COLO668 (cell line): ENCODE data around the gene SNX24.
A peak's percentile ranks its signal among the peaks of the same experiment; 100 is the strongest.

Experiments
- DNase-seq: peaks from one replicate; lab custom pipeline; 2025; ENCODE audit not compliant: unreplicated experiment; lab: John Stamatoyannopoulos, UW

SNX24 gene

GRCh38 chr5:122999947-123000563, 154.6 kb downstream of the SNX24 start:
- DNase-seq: no peak

GRCh38 chr5:123000731-123001130, 155.3 kb downstream of the SNX24 start:
- DNase-seq: peak; percentile 29

- no peak for DNase-seq
Measured at GRCh38 chr5:123001808-123002207, 156.4 kb downstream of the SNX24 start.

GRCh38 chr5:123007182-123007581, 161.8 kb downstream of the SNX24 start:
- DNase-seq: no peak

- no peak for DNase-seq
Measured at GRCh38 chr5:123007754-123008153, 162.3 kb downstream of the SNX24 start.

- DNase-seq: no peak
Measured at GRCh38 chr5:123012321-123012720, 166.9 kb downstream of the SNX24 start.

GRCh38 chr5:123014689-123015088, 169.3 kb downstream of the SNX24 start:
- no peak for DNase-seq

GRCh38 chr5:123028222-123028621, 182.8 kb downstream of the SNX24 start:
- DNase-seq: no peak

GRCh38 chr5:123033157-123033671, 187.8 kb downstream of the SNX24 start:
- peak; percentile 4 for DNase-seq

- peak; percentile 24 for DNase-seq
Measured at GRCh38 chr5:123035360-123035917, 190.0 kb downstream of the SNX24 start.

GRCh38 chr5:123035918-123036390, 190.5 kb downstream of the SNX24 start:
- DNase-seq: peak; percentile 45

- peak; percentile 74 for DNase-seq
Measured at GRCh38 chr5:123036391-123037103, 191.1 kb downstream of the SNX24 start, which contains the start of gene PPIC. Gene PPIC (minus strand): TSS chr5:123036725. CDS start chr5:123036625, 100 bp downstream.

GRCh38 chr5:123037104-123037418, 191.6 kb downstream of the SNX24 start:
- DNase-seq: no peak

- no peak for DNase-seq
Measured at GRCh38 chr5:123039673-123040072, 194.3 kb downstream of the SNX24 start.

GRCh38 chr5:123044926-123045617, 199.7 kb downstream of the SNX24 start:
- DNase-seq: no peak

GRCh38 chr5:123046222-123046621, 200.8 kb downstream of the SNX24 start:
- DNase-seq: no peak

GRCh38 chr5:123047706-123048105, 202.3 kb downstream of the SNX24 start:
- no peak for DNase-seq

GRCh38 chr5:123051206-123051605, 205.8 kb downstream of the SNX24 start:
- no peak for DNase-seq
